Hematopoietic multipotent progenitor cell treated with erythropoietin and hydrocortisone succinate and interleukin-3 and kit ligand, for 6 days (in vitro differentiated cells): ENCODE data around the gene ATP8B1.

Source experiments
- DNase-seq: peaks from one replicate; pipeline ENCODE4 v3.0.0-alpha.2; 2015

ATP8B1 gene

DNA sequence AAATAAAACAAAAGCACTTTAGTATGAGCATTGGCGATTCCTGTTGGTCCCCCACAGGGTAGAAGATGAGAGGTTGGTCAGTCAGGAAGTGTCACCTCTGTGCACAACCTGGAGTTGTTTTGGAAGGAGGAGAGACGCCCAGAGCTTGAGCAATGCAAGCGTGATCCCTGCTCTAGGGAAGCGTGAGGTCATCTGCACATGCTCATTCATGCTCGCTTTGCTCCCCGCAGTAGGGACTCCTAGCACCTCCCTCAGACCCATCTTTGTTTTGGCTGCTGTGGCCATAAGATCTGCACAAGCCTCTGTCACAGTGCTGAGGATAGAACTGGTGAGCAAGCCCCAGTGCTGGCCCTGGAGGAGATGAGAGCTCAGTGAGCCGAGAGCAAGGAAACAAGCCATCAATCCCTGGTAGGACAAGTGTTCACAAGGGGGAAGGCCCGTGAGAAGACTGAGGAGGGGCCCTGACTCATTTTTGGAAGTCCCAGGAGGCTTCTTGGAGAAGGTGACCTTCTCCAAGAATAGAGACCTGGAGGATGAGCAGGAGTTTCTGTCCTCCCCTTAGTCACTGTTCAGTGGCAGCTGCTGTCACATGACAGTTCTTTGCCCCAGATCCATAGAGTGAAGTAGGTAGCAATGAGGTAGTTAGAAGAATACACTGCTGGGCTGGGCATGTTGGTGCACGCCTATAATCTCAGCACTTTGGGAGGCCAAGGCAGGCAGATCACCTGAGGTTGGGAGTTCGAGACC, 13.3 kb upstream of the ATP8B1 start:
- DNase-seq, result no peak

DNA sequence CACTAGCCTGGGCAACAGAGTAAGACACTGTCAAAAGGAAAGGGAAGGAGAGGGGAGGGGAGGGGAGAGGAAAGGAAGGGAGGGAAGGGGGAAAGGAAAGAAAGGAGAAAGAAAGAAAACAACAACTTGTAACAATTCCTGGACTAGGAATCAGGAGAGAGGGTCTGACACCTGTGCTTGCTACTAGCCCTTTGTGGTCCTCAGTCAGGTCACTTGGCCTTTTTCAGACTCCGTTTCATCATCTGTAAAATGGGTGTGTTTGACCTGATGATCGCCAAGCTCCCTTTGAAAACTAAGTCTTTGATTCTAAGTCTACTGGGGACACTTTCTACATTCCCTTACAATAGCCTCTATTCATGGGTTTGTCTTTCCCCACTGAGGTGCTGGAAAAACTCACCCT, 11.4 kb upstream of the ATP8B1 start:
- no peak for DNase-seq

- DNase-seq, result no peak
Measured at GRCh38 chr18:57813245-57813644, 10.1 kb upstream of the ATP8B1 start.

GRCh38 chr18:57812126-57812477, 9.0 kb upstream of the ATP8B1 start:
- DNase-seq, result no peak

DNA sequence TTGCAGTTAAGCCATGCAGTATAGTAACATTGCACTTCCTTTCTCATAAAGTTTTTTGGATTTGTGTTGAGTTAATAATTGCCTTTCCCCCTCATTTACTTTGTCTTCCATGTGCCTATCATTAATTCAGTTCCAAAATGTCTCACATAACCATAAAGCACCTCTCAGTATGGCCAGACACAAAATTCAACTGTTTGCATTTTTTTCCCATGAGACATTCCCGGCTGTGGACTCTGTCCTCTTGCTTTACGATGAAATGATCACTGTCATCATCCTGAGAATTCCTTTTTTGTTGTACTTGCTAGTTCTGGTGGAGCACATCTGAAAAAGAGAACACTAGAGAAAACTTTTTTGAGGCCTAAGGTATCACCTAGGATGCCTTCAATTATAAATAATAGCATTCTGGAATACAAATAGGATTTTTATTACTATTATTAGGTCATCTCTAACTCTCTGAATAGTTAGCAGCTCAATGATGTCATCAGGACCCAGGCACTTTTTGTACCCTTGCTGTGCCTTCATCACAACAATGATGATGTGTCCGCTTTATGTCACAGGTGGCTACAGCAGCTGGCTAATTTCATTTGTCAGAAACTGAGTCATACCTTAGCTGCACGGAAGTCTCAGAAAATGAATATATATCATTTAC, 8.5 kb upstream of the ATP8B1 start:
- no peak for DNase-seq

- no peak for DNase-seq
Measured at GRCh38 chr18:57809190-57809589, 6.1 kb upstream of the ATP8B1 start.

DNA sequence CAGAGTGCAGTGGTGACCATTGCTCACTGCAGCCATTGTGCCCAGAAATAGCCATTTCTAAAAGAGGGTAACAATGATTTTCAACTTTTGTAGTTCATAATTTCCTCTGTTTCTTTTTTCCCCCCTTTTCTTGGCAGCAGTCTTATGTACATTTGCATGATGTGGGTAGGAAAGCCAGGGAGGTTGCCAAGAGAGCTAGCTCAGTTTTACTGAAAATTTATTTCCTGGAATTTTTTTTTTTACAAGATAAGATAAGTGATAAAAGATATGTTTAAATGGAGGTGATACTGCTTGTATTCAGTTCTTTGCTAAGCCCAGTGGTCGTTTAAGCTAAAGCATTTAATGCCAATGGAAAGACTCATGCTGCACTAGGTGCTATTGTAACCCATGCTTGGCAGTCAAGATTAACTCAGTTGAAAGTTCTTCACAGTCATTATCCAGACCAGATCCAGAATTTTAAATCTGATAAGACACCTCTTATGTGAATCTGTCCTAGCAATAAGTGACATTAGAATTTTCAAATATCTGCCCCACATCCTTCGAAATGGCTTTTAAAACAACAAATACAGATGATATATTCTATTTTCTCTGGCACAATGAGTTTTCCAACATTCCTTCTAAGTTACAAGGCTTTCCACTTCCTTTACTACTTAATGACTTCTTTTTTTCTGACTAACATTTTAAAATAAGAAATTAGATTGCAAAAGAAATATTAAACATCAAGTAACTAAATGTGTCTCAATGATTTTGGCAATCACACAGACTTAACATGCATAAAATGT, 4.4 kb upstream of the ATP8B1 start:
- DNase-seq, result no peak

- DNase-seq, result no peak
Measured at GRCh38 chr18:57806978-57807285, 3.8 kb upstream of the ATP8B1 start.

- DNase-seq, result no peak
Measured at GRCh38 chr18:57806201-57806977, 3.3 kb upstream of the ATP8B1 start.

DNA sequence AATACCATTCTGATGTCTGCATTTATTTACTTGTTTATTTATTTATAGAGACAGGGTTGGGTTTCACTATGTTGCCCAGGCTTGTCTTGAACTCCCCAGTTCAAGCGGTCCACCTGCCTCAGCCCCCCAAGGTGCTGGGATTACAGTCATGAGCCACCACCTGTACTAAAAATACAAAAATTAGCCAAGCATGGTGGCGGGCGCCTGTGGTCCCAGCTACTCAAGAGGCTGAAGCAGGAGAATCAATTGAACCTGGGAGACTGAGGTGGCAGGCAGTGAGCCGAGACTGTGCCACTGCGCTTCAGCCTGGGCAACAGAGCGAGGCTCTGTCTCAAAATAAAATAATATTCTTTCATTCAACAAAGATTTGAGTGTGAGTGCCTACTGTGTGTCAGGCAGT, 2.0 kb upstream of the ATP8B1 start:
- no peak for DNase-seq

DNA sequence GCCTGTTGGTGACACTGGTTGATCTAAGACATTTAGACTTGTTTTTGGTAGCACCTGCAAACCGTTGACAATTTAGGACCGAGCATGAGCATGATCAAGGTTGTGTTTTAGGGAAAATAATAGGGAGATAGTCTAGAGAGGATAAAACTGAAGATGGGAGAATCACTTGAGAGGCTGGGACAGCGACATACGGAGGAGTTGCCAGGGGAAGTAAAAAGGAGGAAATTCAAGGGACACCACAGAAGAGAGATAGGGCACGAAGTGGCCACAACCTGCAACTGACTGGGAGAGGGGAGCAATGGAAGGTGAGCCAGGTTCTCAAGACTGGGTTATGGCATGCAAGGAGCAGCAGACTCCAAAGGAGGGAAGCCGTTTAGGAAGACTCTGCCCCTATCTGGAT, 1.4 kb upstream of the ATP8B1 start:
- DNase-seq, result no peak

DNA sequence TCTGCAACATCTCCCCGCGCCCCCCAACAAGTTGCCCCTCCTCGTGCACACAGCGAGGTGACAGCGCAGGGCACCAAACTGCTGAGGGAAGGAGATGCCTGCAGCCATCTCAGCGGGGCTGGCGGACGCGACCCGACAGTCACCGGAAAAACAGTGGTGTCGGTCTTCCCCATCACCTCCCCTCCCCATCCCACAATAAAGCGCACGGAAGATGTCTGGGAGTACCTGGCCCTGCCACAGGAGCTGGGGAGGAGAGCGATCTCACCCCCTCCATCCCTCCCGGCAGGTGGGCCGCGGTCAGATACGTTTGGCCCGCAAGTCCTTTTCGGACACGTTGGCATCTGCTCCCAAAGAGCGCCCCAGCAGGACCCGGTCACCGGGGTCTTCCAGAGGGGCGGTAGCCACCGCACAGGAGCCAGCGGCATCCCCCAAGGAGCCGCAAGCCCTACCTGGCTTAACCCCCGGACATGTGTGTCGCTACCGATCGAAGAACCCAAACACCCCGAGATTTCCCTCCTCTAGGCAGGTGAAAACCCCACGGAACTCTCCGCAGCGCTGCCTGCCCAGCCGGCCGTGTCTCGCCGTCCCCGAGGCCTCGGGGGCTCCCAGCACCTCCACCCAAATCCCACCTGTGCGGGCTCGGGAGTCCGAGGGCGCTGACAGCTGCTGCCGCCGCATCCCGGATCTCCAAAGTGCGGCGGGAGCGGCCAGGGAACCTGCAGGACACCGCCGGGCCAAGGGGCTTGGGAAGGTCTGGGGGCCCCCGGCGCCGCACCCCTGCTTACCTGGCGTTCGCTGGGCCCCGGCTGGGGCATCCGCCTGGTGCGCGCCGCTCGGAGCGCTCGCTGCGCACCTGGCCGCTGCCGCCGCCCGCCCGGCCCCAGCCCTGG, 657 bp downstream of the ATP8B1 start:
- DNase-seq, result no peak

DNA sequence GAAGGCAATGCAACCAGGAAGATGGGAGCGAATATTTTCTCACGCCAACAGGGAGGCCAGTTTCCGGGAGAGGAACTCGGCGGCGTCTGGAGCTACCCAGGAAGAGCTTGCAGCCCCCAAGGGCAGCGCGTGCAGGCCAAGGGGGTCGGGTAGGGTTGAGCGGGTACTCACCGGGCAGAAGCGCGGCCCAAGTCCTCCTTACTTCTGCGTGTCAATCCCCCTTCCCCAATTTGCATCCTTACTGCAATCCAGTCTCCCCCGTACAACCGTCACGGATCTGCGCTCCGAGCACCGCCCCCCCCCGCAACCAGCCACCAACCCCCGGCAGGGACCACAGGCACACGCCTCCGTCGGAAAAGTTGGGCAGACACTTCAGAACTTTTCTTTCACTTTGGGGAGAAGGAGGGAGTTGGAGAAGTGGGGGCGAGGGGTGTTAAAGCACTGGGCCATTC, 1.3 kb downstream of the ATP8B1 start:
- DNase-seq, result no peak

- no peak for DNase-seq
Measured at GRCh38 chr18:57801325-57801724, 1.8 kb downstream of the ATP8B1 start.

- no peak for DNase-seq
Measured at GRCh38 chr18:57798713-57799373, 4.3 kb downstream of the ATP8B1 start.

GRCh38 chr18:57797209-57797651, 5.9 kb downstream of the ATP8B1 start:
- DNase-seq, result no peak

DNA sequence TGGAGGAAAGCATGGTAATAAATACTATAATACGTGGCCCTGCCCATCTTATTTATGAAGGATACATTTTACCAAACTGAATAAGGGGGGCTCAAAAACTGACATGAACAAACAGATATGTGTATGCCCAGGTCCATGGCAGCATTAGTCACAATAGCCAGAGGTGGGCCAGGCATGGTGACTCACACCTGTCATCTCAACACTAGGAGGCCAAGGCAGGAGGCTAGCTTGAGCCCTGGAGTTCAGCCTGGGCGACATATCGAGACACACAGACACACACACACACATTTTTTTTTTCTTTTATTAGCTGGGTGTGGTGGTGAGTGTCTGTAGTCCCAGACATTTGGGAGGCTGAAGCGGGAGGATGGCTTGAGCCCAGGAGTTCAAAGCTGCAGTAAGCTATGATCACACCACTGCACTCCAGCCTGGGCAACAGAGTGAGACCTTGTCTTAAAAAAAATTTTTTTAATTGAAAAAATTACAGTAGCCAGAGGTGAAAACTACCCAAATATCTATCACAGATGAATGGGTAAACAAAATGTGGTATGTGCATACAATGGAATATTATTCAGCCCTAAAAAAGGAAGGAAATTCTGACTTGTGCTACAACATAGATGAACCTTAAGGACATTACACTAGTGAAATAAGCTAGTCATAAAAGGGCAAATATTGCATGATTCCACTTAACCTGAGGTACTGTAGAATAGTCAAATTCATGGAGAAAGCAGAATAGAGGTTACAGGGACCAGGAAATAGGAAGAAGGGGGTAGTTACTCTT, 8.0 kb downstream of the ATP8B1 start:
- no peak for DNase-seq

DNA sequence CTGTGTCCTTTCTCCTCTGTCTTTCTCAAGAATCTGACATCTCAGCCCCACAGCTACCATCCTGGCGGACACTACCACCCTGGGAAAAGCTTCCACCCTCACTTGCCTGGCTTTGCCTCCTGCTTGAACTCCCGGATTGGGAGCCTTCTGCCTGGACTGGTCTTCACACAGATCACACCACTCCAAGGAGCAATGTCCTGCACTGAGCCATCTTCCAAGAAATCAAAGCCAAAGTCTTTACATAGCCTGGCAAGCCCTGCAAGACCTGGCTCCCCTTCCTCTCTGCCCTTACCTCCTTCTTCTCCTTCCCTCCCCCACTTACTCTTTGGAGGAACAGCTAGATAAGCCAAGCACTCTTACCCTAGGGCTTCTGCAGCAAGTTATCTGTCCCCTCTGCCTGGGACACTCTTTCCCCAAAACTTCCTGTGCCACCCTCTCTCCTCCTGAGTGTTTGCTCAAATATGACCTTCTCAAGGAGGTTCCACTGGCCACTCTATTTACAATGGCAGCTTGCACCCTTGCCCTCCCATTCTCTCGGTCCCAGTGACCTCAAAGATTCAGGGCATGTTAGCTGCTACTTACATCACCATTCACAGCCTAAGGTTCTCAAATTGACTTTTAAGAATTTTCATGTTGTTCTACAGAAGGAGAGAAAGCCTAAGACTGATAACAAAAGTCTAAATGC, 9.7 kb downstream of the ATP8B1 start:
- DNase-seq, result no peak

DNA sequence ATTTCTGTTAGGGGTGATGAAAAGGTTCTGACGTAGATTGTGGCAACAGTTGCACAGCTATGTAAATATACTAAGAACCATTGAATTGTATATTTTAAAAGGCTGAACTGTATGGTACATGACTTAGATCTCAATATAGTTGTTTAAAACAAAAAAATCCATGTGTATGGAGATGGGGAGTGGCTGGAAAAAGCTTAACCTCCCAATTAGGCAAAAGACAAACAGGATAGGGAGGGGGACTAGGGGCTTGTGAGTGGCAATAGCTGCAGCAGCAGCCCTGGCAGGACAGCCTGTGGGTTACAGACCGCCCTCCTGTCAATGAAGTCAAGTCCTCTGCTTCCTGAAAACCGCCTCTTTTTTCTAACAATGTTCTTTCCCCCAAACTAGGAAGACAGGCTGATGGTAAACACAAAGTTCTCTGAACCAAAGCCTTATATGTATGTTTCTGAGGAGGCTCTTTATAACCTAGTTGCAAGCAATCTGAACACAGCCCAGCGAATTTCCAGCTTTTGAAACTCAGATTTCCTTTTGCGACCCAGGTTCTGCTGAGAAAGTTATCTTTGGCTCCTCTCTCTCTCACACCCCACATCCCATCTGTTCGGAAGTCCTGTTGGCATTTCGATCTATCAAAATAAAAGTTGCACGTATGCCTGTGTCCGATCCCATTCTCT, 10.3 kb downstream of the ATP8B1 start:
- no peak for DNase-seq

- DNase-seq, result no peak
Measured at GRCh38 chr18:57791911-57792310, 11.2 kb downstream of the ATP8B1 start.
